Mesothelial cell of epicardium (in vitro differentiated cells): ENCODE results near the gene USH1C. TPM values are rescaled to one million over a fixed set of nuclear protein-coding genes. Genes with fewer than 3 reads are reported as not detected.

Source experiments
- DNase-seq, 2 experiments: peaks; one replicate each; pipeline ENCODE4 v3.0.0; 2021; ENCODE audit warnings: low spot score in 2 of 2; ENCODE audit not compliant: unreplicated experiment in 2 of 2
- H3K27ac Mint-ChIP-seq: 2 replicates; pipeline ENCODE4 v1.8.0; 2021; ENCODE audit warnings: mixed read lengths
- H3K27me3 Mint-ChIP-seq: 2 replicates; pipeline ENCODE4 v1.8.0; 2021; ENCODE audit warnings: low read depth, mixed read lengths
- H3K36me3 Mint-ChIP-seq: 2 replicates; pipeline ENCODE4 v1.8.0; 2021; ENCODE audit warnings: mixed read lengths
- H3K4me1 Mint-ChIP-seq: 2 replicates; pipeline ENCODE4 v1.8.0; 2021; ENCODE audit warnings: mixed read lengths
- H3K4me3 Mint-ChIP-seq: 2 replicates; pipeline ENCODE4 v1.8.0; 2021; ENCODE audit warnings: mild to moderate bottlenecking, moderate library complexity, mixed read lengths
- H3K9me3 Mint-ChIP-seq: 2 replicates; pipeline ENCODE4 v1.8.0; 2021; ENCODE audit warnings: mixed read lengths
- total RNA-seq: library from RNA; stranded (reverse); gene quantifications from 3 replicates; pipeline ENCODE4 v1.2.1, GENCODE V29; 2021
- TF ChIP-seq, protein P1 (sequence below): fragments of 200-600 bp; sonication (generic); IDR thresholded peaks from one replicate; pipeline ENCODE4 v1.5.0; 2021; ENCODE audit warnings: antibody characterized with exemption; ENCODE audit not compliant: unreplicated experiment

USH1C gene
- total RNA-seq, 1 donor from 2014 or later = 0.54 TPM

DNA sequence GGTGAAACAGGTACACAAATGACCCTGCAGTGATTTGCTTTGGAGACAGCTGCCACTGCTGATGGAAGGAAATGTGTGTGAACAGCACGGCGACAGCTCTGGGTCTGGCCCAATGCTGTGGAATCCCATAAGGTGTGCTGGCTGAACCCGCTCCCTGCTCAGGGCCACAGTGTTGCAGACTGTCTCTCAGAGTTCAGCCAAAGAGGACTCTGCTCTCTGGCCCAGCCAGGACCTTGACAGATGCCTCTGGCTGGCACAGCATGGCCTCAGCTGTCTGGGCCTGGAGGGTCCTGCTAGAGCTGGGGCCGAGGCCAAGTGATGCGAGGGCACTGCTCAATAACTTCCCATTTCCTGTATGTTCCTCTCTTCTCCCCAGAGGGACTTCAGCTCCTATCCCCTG lies 62.3 kb downstream of the USH1C start:
- peaks cover 79% of the 10 kb centered on the region for H3K27me3 Mint-ChIP-seq
- TF ChIP-seq, protein P1, sequence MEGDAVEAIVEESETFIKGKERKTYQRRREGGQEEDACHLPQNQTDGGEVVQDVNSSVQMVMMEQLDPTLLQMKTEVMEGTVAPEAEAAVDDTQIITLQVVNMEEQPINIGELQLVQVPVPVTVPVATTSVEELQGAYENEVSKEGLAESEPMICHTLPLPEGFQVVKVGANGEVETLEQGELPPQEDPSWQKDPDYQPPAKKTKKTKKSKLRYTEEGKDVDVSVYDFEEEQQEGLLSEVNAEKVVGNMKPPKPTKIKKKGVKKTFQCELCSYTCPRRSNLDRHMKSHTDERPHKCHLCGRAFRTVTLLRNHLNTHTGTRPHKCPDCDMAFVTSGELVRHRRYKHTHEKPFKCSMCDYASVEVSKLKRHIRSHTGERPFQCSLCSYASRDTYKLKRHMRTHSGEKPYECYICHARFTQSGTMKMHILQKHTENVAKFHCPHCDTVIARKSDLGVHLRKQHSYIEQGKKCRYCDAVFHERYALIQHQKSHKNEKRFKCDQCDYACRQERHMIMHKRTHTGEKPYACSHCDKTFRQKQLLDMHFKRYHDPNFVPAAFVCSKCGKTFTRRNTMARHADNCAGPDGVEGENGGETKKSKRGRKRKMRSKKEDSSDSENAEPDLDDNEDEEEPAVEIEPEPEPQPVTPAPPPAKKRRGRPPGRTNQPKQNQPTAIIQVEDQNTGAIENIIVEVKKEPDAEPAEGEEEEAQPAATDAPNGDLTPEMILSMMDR = no peak
- H3K27ac Mint-ChIP-seq = no peak overlapping the region
- H3K9me3 Mint-ChIP-seq = peaks cover 9% of the 10 kb centered on the region
- no peaks in the 10 kb centered on the region for H3K4me1 Mint-ChIP-seq
- no peaks in the 10 kb centered on the region for H3K36me3 Mint-ChIP-seq
- no peak for DNase-seq
- no peak overlapping the region for H3K4me3 Mint-ChIP-seq

DNA sequence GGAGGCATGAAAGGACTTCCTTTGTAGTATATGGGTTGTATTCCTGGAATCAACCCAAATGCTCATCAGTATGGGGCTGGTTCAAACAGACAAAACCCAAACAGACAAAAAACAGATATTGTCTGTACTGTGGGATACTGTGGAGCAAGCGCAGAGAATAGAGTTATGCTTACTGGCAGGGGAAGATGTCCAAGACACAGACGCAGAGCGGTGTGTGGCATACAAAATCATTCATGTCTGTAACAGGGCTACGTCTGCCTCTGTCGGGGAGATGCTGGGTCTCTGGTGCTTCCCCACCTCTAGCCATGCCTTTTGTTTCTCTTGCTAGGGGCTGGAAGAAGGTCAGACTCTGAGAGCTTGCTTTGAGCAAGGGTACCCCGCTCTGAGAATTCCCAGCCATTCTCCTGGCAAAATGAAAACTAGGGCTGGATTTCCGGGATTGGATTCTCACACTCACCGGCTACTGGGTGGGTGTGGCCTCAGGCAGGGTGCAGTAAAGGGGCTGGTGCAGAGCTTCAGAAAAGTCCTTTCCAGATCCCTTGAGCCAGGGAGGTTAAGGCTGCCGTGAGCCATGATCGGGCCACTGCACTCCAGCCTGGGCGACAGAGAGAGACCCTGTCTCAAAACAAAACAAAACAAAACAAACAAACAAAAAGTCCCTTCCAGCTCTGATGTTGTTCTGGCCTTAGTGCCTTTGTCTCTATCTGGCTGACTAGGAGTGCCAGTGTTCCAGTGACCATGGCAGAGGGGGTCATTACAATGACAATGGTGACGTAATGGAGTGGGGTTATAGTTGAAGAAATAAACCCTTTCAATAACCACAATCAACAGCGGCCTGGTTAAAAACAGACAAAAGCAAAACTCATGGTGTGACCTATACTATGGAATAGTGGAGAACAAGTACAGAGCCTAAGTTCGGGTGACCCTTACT lies 64.7 kb downstream of the USH1C start:
- no peak for DNase-seq
- Mint-ChIP-seq H3K36me3 (no peaks in the 10 kb centered on the region), H3K4me1 (peaks cover 3% of the 10 kb centered on the region), H3K4me3 (no peak overlapping the region), H3K27ac (no peak overlapping the region), H3K27me3 (peaks cover 82% of the 10 kb centered on the region), H3K9me3 (peaks cover 9% of the 10 kb centered on the region)
- TF ChIP-seq, protein P1 = no peak

DNA sequence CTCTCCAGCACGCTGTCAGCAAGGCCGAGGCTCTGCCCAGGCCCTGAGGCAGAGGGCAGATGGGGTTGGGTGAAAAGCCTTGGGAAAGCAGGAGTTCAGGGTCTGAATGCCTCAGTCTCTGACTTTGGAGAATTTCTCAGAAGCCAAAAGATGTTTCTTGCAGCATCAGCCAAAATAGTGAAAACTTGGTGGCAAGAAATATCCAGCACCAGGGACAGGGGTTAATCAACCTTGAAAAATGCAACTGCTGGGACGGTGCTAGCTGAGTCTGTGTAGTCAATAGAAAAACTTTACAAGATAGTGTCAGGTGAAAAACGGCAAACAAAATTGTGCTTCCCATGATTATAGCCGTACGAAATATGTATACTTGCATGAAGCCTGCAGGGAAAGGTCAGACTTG lies 66.1 kb downstream of the USH1C start:
- no peak for DNase-seq
- peaks cover 86% of the 10 kb centered on the region for H3K27me3 Mint-ChIP-seq
- no peaks in the 10 kb centered on the region for H3K36me3 Mint-ChIP-seq
- no peak overlapping the region for H3K27ac Mint-ChIP-seq
- TF ChIP-seq, protein P1 = no peak
- peaks cover 3% of the 10 kb centered on the region for H3K4me1 Mint-ChIP-seq
- no peaks in the 10 kb centered on the region for H3K9me3 Mint-ChIP-seq
- no peak overlapping the region for H3K4me3 Mint-ChIP-seq

DNA sequence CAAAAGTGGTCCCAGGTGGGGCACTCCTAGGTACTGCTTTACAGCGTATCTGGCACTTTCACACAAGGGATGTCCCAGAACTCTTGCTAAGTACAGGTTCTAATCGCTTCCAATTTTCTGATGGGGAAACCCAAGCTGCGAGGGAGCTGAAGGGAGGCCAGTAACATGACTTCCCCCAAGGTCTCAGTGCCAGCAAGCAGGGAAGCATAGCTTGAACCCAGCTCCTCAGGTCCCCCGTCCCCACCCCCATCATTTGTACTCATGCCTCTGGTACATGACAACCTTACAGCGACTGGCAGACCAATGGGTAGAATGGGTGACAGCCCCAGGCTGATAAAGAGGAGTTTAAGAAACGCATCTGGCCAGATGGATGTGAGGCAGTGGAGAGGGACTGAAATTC lies 66.9 kb downstream of the USH1C start:
- H3K36me3 Mint-ChIP-seq = no peaks in the 10 kb centered on the region

DNA sequence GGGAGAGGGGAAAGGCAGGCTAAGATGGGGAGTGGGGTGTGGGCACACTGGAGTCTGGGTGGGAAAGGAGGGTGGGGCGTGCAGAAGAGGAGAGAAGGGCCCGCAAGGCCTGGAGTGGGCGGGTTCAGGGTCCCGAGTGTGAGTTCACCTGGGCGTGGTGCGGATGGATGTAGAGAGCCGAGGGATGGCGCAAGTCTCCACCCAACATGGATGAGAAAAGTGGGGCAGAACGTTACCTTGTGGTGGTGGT lies 67.2 kb downstream of the USH1C start:
- peaks cover 3% of the 10 kb centered on the region for H3K4me1 Mint-ChIP-seq
- no peak overlapping the region for H3K27ac Mint-ChIP-seq
- TF ChIP-seq, protein P1 = no peak
- no peak overlapping the region for H3K4me3 Mint-ChIP-seq
- DNase-seq = no peak
- H3K9me3 Mint-ChIP-seq = no peaks in the 10 kb centered on the region
- peaks cover 95% of the 10 kb centered on the region for H3K27me3 Mint-ChIP-seq
- no peaks in the 10 kb centered on the region for H3K36me3 Mint-ChIP-seq

More for the DNA sequence above, 66.9 kb downstream of the USH1C start:
- Mint-ChIP-seq H3K27ac (no peak overlapping the region), H3K9me3 (no peaks in the 10 kb centered on the region), H3K4me1 (peaks cover 3% of the 10 kb centered on the region), H3K27me3 (peaks cover 93% of the 10 kb centered on the region), H3K4me3 (no peak overlapping the region)
- TF ChIP-seq, protein P1 = no peak
- DNase-seq = no peak
